Stimulated activated CD4-positive, alpha-beta T cell treated with anti-CD3 and anti-CD28 coated beads, Interleukin-4, amount 100 ng/mL, for 1 hour (primary cell): ENCODE data around the gene RELB.
"Not testable (repeated sequence)": the region's sequence is repeated elsewhere in the genome, so short reads cannot be mapped to it uniquely, and the experiment has no call there.

Source experiments
- DNase-seq: peaks from one replicate; pipeline ENCODE4 v3.0.0-alpha.2; 2020

The RELB gene

GRCh38 chr19:44987148-44987675 lies 14.1 kb upstream of the RELB start:
- DNase-seq, result no peak

GRCh38 chr19:44988273-44988672 lies 13.0 kb upstream of the RELB start:
- DNase-seq, result no peak

- DNase-seq, result peak; percentile 70
Observed at GRCh38 chr19:44988896-44989556, 12.2 kb upstream of the RELB start.

GRCh38 chr19:44990459-44990858 lies 10.8 kb upstream of the RELB start:
- no peak for DNase-seq

- DNase-seq, result no peak
Observed at GRCh38 chr19:44990966-44991365, 10.3 kb upstream of the RELB start.

- DNase-seq, result no peak
Observed at GRCh38 chr19:44992336-44993163, 8.7 kb upstream of the RELB start.

GRCh38 chr19:44993526-44993925 lies 7.7 kb upstream of the RELB start:
- DNase-seq, result no peak

- DNase-seq, result no peak
Observed at GRCh38 chr19:44993926-44994537, 7.2 kb upstream of the RELB start.

- DNase-seq, result no peak
Observed at GRCh38 chr19:44998025-44998424, 3.2 kb upstream of the RELB start.

GRCh38 chr19:44999131-44999925 lies 1.9 kb upstream of the RELB start:
- DNase-seq, result not testable (repeated sequence)

- DNase-seq, result not testable (repeated sequence)
Observed at GRCh38 chr19:45000665-45001064, 599 bp upstream of the RELB start.

GRCh38 chr19:45003485-45003884 lies 2.2 kb downstream of the RELB start:
- DNase-seq, result no peak

- DNase-seq, result no peak
Observed at GRCh38 chr19:45005787-45006186, 4.5 kb downstream of the RELB start.

- DNase-seq, result no peak
Observed at GRCh38 chr19:45008552-45008951, 7.3 kb downstream of the RELB start.

- DNase-seq, result no peak
Observed at GRCh38 chr19:45009625-45010255, 8.5 kb downstream of the RELB start.

- no peak for DNase-seq
Observed at GRCh38 chr19:45010306-45010705, 9.0 kb downstream of the RELB start.

- DNase-seq, result no peak
Observed at GRCh38 chr19:45011959-45012358, 10.7 kb downstream of the RELB start.

GRCh38 chr19:45016388-45017314 lies 15.4 kb downstream of the RELB start:
- peak; percentile 61 for DNase-seq

- no peak for DNase-seq
Observed at GRCh38 chr19:45019187-45019586, 17.9 kb downstream of the RELB start.

- DNase-seq, result no peak
Observed at GRCh38 chr19:45020071-45020470, 18.8 kb downstream of the RELB start.

GRCh38 chr19:45021971-45022370 lies 20.7 kb downstream of the RELB start:
- DNase-seq, result no peak
